Activated T-helper 17 cell treated with anti-CD3 and anti-CD28 coated beads, Interleukin-2, amount 50 U/mL, for 72 hours (primary cell): Measurements from ENCODE around the gene PPL. TPM values are rescaled to one million over a fixed set of nuclear protein-coding genes. Genes with fewer than 3 reads are reported as not detected.
"Not testable (repeated sequence)": the region's sequence is repeated elsewhere in the genome, so short reads cannot be mapped to it uniquely, and the experiment has no call there.

Experiments used
- ATAC-seq: fragments of 150-1000 bp; cut with Tn5 transposase; replicated peaks from 2 replicates; pipeline ENCODE4 v1.10.0; 2021; ENCODE audit warnings: mild to moderate bottlenecking, moderate library complexity
- H3K27ac Mint-ChIP-seq: one replicate; pipeline ENCODE4 v1.8.0; 2022; ENCODE audit warnings: mixed read lengths
- H3K27me3 Mint-ChIP-seq: one replicate; pipeline ENCODE4 v1.8.0; 2022; ENCODE audit warnings: mixed read lengths
- H3K36me3 Mint-ChIP-seq: one replicate; pipeline ENCODE4 v1.8.0; 2022; ENCODE audit warnings: low read depth, mild to moderate bottlenecking, mixed read lengths
- H3K4me1 Mint-ChIP-seq: one replicate; pipeline ENCODE4 v1.8.0; 2022; ENCODE audit warnings: mixed read lengths
- H3K4me3 Mint-ChIP-seq: one replicate; pipeline ENCODE4 v1.8.0; 2022; ENCODE audit warnings: mild to moderate bottlenecking, mixed read lengths
- H3K9me3 Mint-ChIP-seq: one replicate; pipeline ENCODE4 v1.8.0; 2022; ENCODE audit warnings: mixed read lengths
- total RNA-seq, 2 donors: library from RNA; stranded (reverse); gene quantifications; one replicate each; pipeline ENCODE4 v1.2.3, GENCODE V29; 2022

Gene PPL
- total RNA-seq, 2 donors from 2014 or later: not detected

GRCh38 chr16:4933433-4933832, 3.5 kb downstream of the PPL start:
- ATAC-seq: no peak
- H3K27me3 Mint-ChIP-seq: peaks cover 17% of the 10 kb centered on the region
- H3K4me1 Mint-ChIP-seq: no peaks in the 10 kb centered on the region
- no peak overlapping the region for H3K27ac Mint-ChIP-seq
- no peak overlapping the region for H3K4me3 Mint-ChIP-seq
- no peaks in the 10 kb centered on the region for H3K36me3 Mint-ChIP-seq
- H3K9me3 Mint-ChIP-seq: no peaks in the 10 kb centered on the region

DNA sequence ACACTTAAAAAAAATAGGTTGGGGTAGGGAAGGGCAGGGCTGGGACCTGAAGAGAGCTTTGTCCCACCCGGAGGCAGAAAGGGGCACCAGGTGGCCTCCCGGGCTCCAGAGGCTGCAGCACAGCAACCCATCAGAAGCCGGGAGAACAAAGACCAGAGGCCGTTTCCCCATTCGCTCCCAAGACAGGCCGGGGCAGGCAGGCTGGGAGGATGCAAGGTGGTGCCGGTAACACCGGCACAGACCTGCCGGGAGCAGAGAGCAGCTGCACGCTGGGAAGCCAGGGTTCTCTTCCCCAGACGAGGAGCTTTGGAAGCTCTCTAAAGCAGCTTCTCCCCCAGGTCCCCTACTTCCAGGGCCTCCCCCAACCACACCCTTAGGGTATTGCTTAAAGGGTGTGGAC, 5.6 kb downstream of the PPL start:
- no peak for ATAC-seq
- Mint-ChIP-seq H3K27me3 (peaks cover 6% of the 10 kb centered on the region), H3K9me3 (peaks cover 7% of the 10 kb centered on the region), H3K4me1 (no peaks in the 10 kb centered on the region), H3K36me3 (no peaks in the 10 kb centered on the region), H3K27ac (no peak overlapping the region), H3K4me3 (no peak overlapping the region)

GRCh38 chr16:4929619-4930018, 7.3 kb downstream of the PPL start:
- ATAC-seq: not testable (repeated sequence)

GRCh38 chr16:4928227-4928626, 8.7 kb downstream of the PPL start:
- H3K9me3 Mint-ChIP-seq: peaks cover 11% of the 10 kb centered on the region
- H3K36me3 Mint-ChIP-seq: no peaks in the 10 kb centered on the region
- no peak overlapping the region for H3K27ac Mint-ChIP-seq
- no peaks in the 10 kb centered on the region for H3K4me1 Mint-ChIP-seq
- H3K27me3 Mint-ChIP-seq: no peaks in the 10 kb centered on the region
- ATAC-seq: no peak
- no peak overlapping the region for H3K4me3 Mint-ChIP-seq

More at GRCh38 chr16:4929619-4930018, 7.3 kb downstream of the PPL start:
- not testable (repeated sequence) for H3K27me3 Mint-ChIP-seq, H3K36me3 Mint-ChIP-seq, H3K27ac Mint-ChIP-seq, H3K4me1 Mint-ChIP-seq, H3K4me3 Mint-ChIP-seq
- H3K9me3 Mint-ChIP-seq: peaks cover 11% of the 10 kb centered on the region

DNA sequence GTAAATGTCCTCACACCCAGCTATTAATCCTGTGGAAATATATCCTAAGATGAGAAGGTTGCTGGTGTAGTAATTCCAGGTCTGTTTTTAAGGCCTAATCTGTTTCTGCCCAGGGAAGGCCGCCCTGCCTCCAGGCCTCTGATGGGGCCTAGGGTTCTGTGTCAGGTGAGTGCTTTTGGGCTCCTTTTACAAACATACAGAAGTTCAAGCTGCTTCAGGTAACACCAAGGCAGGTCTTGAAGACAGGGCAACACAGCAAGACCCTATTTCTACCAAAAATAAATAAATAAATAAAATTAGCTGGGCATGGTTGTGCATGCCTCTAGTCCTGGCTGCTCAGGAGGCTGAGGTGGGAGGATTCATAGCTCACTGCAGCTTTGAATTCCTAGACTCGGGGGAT, 9.3 kb downstream of the PPL start:
- Mint-ChIP-seq H3K36me3 (no peaks in the 10 kb centered on the region), H3K4me1 (no peaks in the 10 kb centered on the region), H3K27me3 (peaks cover 2% of the 10 kb centered on the region), H3K4me3 (no peak overlapping the region), H3K9me3 (peaks cover 11% of the 10 kb centered on the region), H3K27ac (no peak overlapping the region)
- no peak for ATAC-seq

DNA sequence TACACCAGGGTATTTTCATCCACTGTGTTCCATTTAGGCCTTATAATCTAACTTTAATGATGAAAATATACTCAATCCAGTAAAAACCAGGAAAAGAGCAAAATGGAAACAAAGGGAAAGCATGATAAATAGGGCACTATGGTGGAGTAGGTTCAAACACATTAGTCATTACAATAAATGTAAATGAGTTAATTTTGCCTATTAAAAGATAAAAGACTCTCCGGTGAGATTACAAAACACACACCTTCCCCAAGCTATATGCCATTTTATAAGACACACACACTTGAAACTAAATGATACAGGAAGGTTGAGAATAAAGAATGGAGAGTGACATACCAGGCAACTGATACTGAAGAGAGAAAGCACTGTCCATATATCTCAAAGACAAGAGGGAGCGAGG, 10.0 kb downstream of the PPL start:
- H3K4me1 Mint-ChIP-seq: no peaks in the 10 kb centered on the region
- H3K27ac Mint-ChIP-seq: no peak overlapping the region
- H3K27me3 Mint-ChIP-seq: peaks cover 3% of the 10 kb centered on the region
- no peaks in the 10 kb centered on the region for H3K36me3 Mint-ChIP-seq
- no peak overlapping the region for H3K4me3 Mint-ChIP-seq
- H3K9me3 Mint-ChIP-seq: peaks cover 11% of the 10 kb centered on the region
- ATAC-seq: no peak

GRCh38 chr16:4925791-4926190, 11.2 kb downstream of the PPL start:
- Mint-ChIP-seq H3K27ac (no peak overlapping the region), H3K9me3 (peaks cover 11% of the 10 kb centered on the region), H3K4me1 (no peaks in the 10 kb centered on the region), H3K36me3 (no peaks in the 10 kb centered on the region), H3K27me3 (peaks cover 3% of the 10 kb centered on the region), H3K4me3 (no peak overlapping the region)
- ATAC-seq: no peak

GRCh38 chr16:4925293-4925607, 11.7 kb downstream of the PPL start:
- ATAC-seq: no peak
- Mint-ChIP-seq H3K9me3 (peaks cover 11% of the 10 kb centered on the region), H3K27ac (no peak overlapping the region), H3K36me3 (no peaks in the 10 kb centered on the region), H3K27me3 (peaks cover 3% of the 10 kb centered on the region), H3K4me1 (no peaks in the 10 kb centered on the region), H3K4me3 (no peak overlapping the region)

GRCh38 chr16:4924593-4925292, 12.2 kb downstream of the PPL start:
- Mint-ChIP-seq H3K27me3 (peaks cover 3% of the 10 kb centered on the region), H3K36me3 (no peaks in the 10 kb centered on the region), H3K4me1 (no peaks in the 10 kb centered on the region), H3K9me3 (peaks cover 11% of the 10 kb centered on the region), H3K27ac (no peak overlapping the region), H3K4me3 (no peak overlapping the region)
- ATAC-seq: no peak

DNA sequence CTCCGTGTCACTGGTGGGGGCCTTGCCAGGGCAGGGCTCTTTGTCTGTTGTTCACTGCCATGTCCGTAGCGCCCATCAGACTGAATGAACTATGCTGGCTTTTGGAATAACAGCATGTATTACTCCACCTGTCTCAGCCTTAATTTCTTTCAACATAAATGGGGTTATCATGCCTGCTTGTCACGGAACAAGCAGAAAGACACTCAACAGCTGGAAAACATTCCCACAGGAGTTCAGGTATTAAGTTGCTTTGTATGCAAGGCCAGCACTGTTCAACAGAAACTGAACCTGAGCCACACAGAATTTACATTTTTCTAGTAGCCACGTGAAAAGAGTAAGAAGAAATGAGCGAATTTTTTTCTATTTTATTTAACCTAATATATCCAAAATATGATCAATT, 13.1 kb downstream of the PPL start:
- Mint-ChIP-seq H3K4me1 (no peaks in the 10 kb centered on the region), H3K27ac (no peak overlapping the region), H3K36me3 (no peaks in the 10 kb centered on the region), H3K27me3 (peaks cover 3% of the 10 kb centered on the region), H3K4me3 (no peak overlapping the region), H3K9me3 (peaks cover 11% of the 10 kb centered on the region)
- no peak for ATAC-seq

DNA sequence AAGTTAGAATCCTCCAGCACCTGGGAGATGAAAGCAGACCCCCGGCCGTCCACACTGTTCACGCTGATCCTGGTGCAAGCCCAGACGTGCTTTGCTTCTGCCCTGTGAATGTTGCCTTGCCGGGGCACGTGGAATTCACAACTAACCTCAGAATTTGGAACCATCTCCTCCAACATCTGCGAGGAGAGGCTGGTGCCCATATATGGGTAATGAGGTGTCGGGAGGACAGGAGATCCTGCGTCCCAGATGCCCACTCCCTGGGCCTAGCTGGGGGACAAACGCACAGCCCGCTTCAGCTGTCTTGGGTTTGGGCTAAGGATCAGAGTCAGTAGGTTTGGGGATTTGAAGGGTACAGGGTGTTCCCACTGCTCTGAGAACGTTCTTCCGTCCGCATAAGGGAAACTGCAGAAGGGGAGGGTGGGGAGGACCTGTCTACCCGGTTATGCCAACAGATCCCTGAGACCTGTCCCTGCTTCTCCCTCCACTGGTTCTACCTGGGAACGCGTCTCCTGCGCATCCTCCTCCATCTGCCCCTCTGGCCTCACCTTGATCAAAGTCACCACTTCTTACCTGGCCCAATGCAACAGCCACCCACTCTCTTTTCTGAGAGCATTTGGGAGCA, 14.1 kb downstream of the PPL start:
- H3K27me3 Mint-ChIP-seq: peaks cover 3% of the 10 kb centered on the region
- no peak overlapping the region for H3K27ac Mint-ChIP-seq
- H3K4me1 Mint-ChIP-seq: no peaks in the 10 kb centered on the region
- ATAC-seq: no peak
- H3K4me3 Mint-ChIP-seq: no peak overlapping the region
- H3K9me3 Mint-ChIP-seq: peaks cover 11% of the 10 kb centered on the region
- H3K36me3 Mint-ChIP-seq: no peaks in the 10 kb centered on the region

- Mint-ChIP-seq H3K4me1 (no peaks in the 10 kb centered on the region), H3K9me3 (no peaks in the 10 kb centered on the region), H3K27ac (no peak overlapping the region), H3K27me3 (peaks cover 3% of the 10 kb centered on the region), H3K4me3 (no peak overlapping the region), H3K36me3 (no peaks in the 10 kb centered on the region)
- ATAC-seq: no peak
Measured at GRCh38 chr16:4920826-4921225, 16.1 kb downstream of the PPL start.

DNA sequence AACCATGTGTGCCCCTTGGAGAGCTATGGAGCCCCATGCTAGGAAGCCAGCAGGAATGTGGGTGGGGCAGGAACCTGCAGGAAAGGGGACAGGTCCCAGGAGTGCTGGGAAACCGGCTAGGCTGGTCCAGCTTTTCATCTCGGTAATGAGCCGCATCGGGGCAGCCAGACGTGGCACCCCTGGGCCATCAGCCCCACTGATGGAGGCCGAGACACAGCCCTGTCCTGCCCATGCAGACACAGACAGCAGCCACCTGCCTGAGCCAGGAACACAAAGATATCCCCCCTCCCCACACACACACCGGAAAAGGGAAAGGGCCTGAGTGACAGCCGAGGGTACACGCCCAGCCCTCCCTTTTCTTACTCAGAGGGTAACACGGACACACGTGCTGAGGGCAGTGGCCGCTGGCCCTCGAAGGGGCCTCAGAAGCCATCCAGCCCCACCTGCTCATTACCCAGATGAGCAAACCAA, 18.1 kb downstream of the PPL start:
- H3K27ac Mint-ChIP-seq: no peak overlapping the region
- no peaks in the 10 kb centered on the region for H3K9me3 Mint-ChIP-seq
- ATAC-seq: no peak
- H3K4me3 Mint-ChIP-seq: no peak overlapping the region
- no peaks in the 10 kb centered on the region for H3K36me3 Mint-ChIP-seq
- H3K27me3 Mint-ChIP-seq: peaks cover 3% of the 10 kb centered on the region
- no peaks in the 10 kb centered on the region for H3K4me1 Mint-ChIP-seq

DNA sequence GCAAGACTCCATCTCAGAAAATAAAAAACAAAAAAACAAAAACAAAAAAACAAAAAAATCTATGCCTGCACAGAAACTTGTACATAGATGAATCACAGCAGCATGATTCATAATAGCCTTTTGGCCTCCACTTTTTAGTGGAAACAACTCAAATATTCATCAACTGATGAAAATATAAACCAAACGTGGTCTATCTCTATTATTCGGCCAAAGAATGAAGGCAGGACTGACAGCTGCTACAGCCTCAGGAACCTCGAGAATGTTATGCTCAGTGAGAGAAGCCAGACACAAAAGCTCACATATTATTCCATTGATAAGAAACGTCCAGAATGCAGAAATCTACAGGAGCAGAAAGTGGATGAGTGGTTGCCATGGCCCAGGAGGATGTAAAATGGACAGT, 19.8 kb downstream of the PPL start:
- Mint-ChIP-seq H3K27ac (no peak overlapping the region), H3K36me3 (no peaks in the 10 kb centered on the region), H3K4me1 (no peaks in the 10 kb centered on the region), H3K4me3 (no peak overlapping the region), H3K9me3 (no peaks in the 10 kb centered on the region), H3K27me3 (no peaks in the 10 kb centered on the region)
- ATAC-seq: no peak

DNA sequence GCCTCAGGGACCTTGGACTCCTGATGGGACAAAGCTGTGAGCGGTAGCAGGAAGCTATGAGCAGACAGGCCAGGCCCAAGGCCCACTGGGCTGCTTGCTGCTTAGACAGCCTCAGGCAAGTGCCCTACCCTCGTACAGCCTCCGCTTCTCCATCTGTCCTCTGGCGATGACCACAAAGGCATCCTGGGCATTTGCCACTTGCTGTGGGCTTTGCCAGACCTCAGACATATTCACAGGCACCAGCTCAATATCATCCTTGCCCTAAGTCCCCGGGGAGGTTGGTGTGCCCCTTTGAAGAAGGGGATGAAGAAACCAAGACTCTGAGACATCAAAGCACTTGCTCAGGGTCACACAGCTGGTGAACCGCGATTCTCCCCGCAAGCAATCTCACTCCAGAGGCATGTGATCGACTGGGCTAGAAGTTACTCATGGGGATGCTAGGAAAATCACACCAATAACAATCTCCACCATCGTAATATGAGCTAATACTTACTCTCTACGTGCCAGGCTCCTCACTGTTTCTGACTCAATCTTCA, 21.7 kb downstream of the PPL start:
- no peaks in the 10 kb centered on the region for H3K4me1 Mint-ChIP-seq
- no peaks in the 10 kb centered on the region for H3K27me3 Mint-ChIP-seq
- no peak for ATAC-seq
- H3K4me3 Mint-ChIP-seq: no peak overlapping the region
- no peak overlapping the region for H3K27ac Mint-ChIP-seq
- H3K9me3 Mint-ChIP-seq: no peaks in the 10 kb centered on the region
- no peaks in the 10 kb centered on the region for H3K36me3 Mint-ChIP-seq
